ENCODE data around the gene CHTF18. TPM values are rescaled to one million over a fixed set of nuclear protein-coding genes. Genes with fewer than 3 reads are reported as not detected.
"Not testable (repeated sequence)": the region's sequence is repeated elsewhere in the genome, so short reads cannot be mapped to it uniquely, and the experiment has no call there.

The CHTF18 gene
- total RNA-seq, 1 donor from 2014 or later = 79.3 TPM

DNA sequence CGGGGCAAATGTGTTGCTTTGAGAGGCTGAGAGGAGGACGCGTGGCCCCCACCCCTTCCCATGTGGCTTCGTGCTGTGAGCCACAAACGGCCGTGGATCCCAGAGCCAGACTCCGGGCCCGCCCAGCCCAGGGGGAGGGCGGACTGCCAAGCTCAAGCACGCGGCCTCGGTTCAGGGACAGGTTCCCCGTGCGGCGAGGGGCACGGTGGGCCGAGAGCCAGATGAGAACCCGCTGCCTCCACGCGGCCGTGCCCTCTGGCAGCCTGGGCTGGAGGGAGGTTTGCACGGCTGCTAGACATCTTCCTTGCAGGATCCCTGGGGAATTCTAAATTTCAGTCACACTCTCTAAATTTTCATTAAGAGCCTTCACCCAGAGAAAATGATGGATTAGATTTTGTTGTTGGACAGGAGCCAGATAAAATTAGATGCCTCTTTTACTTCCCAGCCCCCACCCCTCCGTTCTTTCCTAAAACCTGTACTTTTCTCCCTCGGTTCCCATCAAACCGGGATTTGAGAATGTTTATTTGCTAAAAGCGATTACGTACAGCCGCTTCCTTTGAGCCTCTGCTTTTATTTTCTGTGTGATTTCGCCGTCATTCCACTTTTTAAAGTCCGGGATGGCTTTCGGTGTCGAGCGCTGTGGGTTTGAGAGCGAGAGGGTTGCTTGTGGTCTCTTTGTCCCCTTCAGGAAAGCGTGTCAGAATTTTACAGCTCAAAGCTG, 37.1 kb downstream of the CHTF18 start:
- intact Hi-C loops (cut with micrococcal nuclease) = no loop called here

DNA sequence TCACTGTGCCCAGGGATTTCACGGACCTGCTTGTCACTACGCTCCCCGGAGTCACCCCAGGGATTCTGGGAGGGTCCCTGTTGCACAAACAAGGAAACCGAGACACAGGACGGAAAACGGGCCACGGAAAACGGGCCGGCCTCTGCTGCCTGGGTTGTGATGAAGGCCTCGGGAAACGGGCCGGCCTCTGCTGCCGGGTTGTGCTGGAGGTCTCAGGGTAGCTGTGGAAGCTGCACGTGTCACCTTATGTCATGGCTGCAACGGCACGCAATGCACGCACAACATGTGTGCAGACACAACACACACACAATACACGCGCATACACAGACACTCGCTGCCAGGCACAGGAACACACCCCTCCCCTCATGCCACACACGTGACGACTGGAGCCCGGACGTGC, 39.1 kb downstream of the CHTF18 start:
- intact Hi-C loops (cut with micrococcal nuclease) = no loop called here

DNA sequence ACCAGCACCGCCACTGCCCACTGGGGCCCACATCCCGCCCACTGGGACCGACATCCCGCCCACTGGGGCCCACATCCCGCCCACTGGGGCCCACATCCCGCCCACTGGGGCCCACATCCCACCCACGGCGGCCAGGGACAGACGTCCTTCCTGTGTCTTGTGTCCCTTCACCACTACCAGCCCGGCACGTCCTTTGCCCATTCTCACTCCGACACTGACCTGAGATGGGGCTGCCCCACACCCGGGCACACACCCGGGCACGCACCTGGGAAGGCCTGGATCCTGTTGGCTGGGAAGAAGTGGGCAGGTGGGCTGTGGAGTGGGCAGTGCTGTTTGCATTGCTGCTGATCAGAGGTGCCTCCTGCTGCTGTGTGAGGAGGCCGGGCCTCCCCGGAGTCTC, 40.5 kb downstream of the CHTF18 start:
- intact Hi-C loops (cut with micrococcal nuclease) = no loop called here

DNA sequence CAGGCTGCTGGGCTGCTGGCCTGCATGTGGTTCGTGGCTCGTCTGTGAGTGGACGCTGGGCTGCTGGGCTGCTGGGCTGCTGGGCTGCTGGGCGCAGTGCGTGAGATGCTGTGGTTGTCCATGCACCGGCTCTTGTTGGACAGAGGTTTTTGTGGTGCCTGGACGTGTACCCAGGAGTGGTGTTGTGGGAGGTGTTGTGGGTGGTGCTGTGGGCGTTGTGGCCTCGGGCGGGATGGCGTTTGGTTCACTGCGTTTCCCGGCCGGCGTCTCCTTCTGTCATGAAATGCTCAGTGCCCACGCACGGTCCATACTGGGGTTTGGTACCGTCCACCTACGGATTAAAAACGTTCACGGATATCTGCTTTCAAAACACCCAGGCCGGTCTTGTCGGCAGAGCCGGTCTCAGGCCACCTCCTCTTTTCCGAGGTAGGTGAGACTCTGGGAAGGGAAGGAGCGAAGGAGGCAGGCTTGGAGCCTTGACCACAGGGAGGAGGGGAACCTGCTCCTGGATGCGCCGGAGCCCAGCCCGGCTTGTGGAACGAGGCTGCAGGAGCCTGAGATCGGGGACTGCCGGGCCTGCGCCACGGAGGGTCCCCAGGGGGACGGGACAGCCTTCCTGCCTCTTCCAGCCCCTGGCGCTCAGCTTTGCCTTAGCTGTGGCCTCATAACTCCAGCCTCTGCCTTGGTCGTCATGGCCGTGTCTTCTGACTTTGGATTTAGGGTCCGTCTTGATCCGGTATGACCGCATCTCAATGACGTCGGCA, 41.9 kb downstream of the CHTF18 start:
- intact Hi-C loops (cut with micrococcal nuclease) = no loop called here

DNA sequence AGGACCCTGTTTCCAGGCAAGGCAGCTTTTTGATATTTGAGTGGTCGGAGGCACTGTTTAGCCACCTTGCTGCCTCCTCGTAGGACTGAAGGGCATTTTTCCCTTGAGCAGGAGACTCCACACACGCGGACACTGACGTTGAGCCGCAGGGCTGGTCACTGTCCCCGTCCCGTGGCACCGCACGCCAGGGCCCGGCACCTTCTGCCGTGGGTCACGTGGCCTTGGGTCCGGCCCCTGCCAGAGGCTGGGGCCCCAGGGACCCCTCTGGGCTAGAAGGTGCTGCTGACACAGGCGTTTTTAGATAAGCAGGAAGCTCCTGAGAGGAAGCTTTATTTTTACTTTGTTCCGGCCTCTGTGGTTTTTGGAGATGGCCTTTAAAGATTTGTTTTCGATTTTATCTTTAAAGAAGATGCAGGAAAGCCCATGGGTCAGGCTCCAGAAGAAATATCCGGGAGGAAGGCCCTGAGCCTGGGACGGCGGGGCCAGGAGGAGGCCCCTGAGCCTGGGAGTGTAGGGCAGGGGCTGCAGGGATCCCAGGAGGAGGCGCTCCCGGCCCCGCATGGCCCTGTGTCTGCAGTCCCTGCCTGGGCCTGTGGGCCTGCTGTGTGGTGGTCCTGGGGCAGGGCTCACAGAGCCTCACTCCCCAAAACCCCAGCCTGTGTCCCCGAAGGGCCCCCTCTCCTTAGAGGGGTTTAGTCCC, 42.6 kb downstream of the CHTF18 start:
- intact Hi-C loops (cut with micrococcal nuclease) = no loop called here

DNA sequence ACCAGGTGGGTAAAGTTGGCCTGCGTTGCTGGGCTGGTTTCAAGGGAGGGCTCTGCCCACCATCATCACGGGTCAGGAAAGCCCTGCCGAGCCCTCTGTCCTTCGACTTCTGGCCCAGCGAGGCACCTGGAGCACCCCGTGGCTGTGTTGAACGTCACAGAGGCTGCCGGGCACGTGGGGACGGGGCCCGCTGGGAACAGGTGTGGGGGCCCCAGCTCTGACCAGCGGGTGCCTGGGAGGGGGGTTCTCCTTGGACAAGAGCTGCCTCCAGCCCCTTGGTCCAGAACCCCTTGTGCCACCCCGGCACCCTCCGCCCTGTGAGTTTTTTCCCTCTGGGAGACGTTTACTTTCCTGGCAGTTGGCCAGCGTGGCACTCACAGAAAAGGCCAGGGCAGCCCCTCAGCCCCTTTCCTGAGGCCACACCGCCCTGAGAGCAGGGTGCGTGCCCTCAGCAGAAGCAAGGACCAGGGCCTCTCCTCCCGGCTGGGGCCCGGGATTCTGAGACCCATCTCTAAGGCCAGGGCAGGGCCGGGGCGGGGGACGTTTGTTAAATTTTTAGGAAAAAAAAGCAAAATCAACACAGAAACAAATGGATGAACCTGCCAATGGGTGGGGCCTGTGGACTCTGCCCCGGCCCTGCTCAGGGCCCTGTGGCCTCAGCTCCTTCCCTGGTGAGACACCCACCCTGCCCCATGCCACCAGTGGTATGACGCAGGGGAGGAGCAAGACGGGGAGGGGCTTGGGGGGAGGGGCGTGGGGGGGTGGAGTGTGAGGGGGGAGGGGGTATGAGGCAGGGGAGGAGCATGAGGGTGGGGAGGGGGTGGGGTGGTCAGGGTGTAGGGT, 43.4 kb downstream of the CHTF18 start:
- intact Hi-C loops (cut with micrococcal nuclease) = no loop called here

DNA sequence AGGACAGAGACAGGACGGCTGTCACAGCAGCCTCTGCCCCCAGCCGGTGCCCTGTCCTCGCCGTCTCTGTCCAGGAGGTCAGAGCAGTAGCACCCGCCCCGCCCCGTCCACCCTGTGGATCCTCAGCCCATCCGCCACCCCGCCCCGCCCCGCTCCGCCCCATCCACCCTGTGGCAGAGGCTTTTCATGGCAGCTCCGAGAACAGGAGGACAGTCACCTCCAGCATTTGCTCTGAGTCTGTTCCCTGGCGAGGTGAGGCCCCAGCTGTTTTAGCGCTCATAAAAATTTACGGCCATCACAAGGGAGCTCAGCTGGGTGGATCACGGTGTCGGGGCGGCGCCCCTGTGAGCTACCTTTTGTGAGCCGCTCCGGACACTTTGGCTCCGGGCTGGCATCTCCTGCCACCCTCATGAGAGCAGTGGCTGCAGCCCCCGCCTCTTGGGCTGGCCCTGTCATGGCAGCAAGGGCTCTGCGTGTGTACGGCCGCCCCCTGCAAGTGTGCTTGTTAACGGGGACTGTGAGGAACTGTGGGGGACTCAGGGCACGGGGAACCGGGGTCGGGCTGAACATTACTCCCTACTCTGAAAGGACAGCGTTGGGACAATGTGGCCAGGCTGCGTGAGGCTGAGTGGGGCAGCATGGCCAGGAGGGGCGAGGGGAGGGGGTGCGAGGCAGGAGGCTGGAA, 44.4 kb downstream of the CHTF18 start:
- intact Hi-C loops (cut with micrococcal nuclease) = no loop called here

DNA sequence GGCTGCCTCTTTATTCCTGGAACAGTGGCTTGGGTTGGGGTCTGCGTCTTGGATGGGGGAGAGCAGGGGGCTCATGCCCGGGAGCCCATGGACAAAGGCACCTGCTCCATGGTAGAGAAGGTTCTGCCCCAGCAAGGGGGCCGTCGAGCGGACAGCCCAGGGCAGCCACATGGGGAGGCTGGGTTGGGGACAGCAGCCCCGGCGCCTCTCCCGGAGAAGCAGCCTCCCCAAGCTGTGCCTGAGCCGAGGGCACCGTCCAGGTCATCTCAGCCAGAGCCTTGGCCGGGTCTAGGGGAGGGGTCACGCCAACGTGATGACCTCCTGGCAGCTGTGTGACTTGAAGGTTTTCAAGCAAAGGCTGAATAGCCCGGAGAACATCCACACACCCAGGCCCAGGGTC, 45.0 kb downstream of the CHTF18 start:
- intact Hi-C loops (cut with micrococcal nuclease) = no loop called here

DNA sequence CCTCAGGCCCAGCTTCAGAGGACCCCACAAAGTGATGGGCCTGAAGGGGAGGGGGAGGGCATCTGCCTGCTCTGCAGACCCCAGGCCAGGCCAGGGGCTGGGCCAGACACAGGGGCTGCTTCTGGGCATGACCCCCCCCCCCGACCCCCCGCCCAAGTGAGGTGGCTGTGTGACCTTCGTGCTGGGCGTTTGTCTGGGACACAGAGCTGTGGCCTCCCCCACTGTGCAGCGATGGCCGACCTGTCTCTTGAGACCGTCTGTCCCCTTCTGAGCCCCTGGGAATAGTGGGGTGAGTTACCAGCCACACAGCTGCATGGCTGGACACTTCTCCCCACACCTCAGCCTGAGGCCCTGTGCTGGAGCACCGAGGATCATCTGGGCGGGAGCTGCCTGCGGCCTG, 47.0 kb downstream of the CHTF18 start:
- intact Hi-C loops (cut with micrococcal nuclease) = no loop called here

DNA sequence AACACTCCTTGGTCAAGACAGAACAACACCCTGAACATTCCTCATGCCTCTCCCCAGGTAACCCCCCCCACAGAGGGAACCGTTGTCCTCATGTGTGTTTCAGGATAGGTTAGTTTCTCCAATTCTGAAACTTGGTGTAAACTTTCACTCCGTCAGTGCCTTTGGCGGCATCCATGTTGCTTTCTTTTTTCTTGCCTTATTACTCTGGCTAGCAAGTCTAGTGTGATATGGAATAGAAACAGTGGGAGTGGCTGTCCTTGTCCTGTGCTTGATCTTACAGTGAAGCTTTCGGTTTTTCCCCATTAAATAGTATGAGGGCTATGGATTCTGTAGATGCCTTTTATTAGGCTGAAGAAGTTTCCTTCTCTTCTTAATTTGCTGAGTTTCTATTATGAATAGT, 47.8 kb downstream of the CHTF18 start:
- intact Hi-C loops (cut with micrococcal nuclease) = no loop called here

DNA sequence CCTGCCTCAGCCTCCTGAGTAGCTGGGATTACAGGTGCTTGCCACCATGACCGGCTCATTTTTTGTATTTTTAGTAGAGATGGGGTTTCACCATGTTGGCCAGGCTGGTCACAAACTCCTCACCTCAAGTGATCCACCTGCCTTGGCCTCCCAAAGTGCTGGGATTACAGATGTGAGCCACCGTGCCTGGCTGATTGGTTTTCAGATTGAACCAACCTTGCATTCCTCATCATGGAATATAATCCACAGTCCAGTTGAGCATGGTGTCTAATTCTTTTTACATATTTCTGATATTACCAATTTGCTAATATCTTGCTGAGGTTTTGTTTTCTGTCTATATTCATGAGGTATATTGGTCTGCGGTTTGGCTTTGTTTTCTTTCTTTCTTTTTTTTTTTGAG, 48.4 kb downstream of the CHTF18 start:
- intact Hi-C loops (cut with micrococcal nuclease) = not testable (repeated sequence)

DNA sequence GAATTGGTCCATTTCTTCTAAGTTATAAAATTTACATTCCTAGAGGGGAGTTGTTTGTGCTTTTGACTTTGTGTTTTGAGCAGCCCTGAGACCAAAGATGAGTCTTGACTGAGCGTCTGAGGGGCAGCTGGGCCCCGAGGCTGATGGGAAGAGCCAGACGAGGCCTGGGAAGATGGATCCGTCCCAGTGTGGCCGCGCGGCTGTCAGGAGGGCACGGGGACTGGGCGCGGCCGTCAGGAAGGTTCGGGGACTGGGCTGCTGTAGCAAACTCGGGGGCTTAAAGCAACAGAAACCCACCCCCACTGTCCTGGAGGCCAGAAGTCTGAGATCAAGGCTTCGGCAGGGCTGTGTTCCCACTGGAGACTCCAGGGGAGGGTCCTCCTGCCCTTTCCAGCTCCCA, 50.3 kb downstream of the CHTF18 start:
- intact Hi-C loops (cut with micrococcal nuclease) = no loop called here

DNA sequence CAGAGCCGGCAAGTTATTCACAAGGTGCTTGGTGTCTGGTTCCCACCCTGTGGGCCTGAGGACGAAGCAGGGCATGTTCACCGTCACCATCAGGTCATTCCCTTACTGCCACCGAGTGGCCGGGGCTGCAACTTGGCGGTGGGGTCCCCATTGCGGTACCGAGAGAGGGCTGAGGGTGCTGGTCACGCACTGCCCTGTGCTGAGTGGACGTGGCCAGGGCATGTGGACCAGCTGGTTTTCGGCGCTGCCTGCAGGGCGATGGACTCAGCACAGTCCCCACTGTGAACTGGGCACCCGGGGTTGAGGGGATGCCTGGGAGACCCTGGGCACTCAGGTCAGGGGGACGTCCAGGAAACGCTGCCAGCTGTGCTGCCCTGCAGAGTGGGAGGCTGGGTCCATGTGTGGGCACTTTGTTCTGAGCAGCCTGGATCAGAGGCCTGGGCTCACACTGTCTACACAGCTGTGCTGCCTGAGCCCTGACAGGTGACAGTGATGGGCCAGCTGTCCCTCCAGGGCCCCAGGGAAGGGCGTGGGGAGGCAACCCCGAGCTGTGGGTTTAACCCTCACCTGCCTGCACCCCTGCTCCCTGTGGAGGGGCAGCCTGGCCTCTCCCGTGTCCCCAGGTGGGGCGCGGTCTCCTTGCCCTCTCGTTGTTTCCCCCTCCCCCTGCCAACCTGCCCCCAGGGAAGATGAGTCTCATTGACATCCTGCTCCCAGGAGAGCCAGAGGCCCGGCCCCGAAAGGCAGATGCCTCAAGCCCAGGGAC, 51.4 kb downstream of the CHTF18 start:
- intact Hi-C loops (cut with micrococcal nuclease) = no loop called here

DNA sequence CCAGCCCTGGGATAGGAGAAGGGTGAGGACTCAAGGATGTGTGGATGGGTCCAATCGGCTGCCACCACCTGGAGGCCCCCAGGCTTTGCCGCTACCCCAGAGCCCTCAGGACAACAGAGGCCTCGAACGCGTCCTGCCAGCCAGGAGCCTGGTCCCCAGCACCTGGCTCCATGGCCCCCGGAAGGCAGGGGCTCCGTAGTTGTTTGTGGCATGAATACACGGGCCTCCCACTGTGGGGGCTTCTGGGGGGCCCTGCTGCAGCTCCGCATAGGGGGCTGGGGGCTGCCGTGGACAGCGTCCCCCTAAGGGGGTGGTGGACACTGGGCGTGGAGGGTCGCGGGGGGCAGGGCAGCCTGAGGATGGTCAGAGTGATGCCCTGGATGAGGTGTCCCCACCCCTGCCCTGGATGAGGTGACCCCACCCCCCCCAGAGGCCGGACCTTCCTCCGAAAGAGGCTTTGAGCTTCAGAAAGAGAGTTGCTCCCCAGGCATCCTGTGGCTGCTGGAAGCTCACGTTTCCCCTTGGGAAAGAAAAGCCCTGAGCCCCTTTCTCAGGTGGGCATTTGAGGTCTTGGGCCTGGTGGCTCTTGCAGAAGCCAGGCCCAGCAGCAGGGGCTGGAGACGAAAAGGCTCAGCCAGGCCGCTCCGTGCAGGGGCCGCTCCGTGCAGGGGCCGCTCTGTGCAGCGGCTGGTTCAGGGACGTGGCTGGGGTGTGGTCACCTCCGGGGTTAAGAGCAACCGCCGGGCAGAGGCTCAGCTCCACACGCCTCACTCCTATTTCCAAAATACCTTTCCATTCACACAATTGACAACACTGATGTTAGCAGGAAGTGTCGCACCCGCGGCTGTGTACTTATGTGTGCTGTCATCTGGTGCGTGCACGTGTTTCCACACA, 52.4 kb downstream of the CHTF18 start:
- intact Hi-C loops (cut with micrococcal nuclease) = no loop called here

DNA sequence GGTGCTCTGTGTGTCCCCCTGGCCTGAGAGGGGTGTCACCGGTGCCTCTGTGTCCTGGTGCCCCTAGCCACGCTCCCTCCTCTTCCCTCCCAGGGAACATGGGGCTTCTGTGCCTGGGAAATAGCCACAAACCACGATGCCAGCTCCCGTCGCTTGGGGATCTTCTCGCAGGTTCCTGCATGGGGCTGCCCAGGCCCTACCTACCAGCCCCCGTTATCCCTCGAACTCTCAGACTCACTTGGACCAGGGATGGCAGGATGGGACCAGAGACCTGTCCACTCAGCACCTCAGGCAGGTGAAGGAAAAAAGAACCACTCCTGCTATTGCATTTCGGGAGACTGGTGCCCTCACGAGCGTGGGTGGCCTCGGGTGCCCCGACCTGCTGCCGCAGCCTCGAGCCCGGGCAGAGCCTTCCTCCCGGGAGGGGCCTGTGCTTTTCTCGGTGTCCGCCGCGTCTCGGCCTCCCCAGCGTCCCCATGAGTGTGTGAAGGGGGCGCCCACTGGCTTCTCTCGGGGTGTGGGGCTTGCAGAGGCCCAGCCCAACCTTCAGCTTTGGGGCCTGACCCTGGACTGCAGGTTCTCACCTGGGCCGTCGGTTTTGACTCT, 53.1 kb downstream of the CHTF18 start:
- intact Hi-C loops (cut with micrococcal nuclease) = no loop called here

DNA sequence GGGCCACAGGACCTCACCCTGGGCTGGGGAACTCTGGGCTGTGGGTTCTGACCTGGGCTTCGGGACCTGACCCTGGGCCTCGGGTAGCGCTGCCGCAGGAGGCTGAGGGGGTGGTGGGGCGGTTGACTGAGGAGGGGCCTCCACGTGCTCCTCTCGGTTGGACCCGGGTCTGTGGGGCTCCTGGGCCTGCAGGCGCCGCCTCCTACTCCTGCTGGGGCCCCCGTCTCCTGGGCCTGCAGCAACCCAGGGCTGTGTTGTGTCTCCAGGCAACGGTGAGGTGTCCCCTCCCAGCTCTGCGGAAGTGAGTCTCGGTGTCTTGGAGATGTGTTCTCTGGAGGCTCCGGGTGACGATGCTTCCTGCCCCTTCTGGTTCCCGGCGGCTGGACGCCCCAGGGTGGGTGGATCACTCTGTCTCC, 53.6 kb downstream of the CHTF18 start:
- intact Hi-C loops (cut with micrococcal nuclease) = no loop called here

DNA sequence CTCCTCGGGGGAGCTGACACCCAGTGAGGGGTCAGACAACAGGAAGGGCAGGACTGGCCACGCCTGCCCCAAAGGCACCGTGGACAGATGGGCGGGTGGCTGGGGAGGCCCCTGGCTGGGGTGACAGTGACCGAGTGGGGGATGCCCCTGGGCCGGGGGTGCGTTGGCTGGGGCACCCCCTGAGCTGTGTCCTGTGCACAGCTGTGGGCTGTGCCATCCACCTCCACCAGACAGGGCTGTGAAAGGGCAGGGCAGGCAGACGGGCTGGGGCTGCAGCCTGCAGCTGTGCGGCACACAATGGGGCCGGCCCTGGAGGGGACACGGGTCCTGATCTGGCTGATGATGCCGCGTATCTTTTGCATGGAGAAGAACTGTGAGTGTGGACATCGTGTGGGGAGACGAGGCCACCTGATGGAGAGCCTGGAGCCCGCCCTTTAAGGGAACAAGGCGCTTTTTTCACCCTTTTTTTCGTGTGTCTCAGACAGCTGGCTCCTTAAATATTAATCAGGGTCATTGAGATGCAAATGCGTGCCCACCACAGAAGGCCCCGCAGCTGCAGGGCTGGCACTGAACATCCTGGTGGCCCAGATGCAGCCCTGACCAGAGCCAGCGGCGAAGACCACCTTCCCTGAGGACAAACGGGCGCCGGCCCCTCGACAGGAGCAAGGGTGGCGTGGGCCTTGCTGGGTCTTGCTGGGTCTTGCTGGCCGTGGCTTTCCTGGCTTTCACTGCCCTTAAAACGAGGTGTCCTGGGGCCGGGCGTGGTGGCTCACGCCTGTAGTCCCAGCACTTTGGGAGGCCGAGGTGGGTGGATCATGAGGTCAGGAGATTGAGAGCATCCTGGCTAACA, 54.5 kb downstream of the CHTF18 start:
- intact Hi-C loops (cut with micrococcal nuclease) = no loop called here

DNA sequence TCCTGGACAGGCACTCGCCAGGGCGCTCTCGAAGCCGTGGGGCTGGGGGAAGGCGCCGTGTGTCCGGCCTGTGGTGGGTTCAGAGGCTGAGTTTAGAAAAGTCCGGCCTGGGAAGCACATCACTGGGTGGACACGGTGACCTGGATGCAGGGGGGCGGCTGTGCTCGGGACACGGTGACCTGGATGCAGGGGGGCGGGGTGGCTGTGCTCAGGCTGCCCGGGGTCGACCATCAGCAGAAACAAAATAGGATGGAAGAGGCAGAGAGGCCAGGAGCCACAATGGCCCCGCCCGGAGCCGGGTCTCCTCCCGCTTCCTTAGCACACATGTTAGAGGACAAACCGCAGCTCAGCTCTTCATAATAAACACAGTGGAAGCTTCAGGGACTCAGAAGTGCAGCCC, 55.4 kb downstream of the CHTF18 start:
- intact Hi-C loops (cut with micrococcal nuclease) = no loop called here
